Measurements from ENCODE around the gene ATP8A2. TPM values are rescaled to one million over a fixed set of nuclear protein-coding genes. Genes with fewer than 3 reads are reported as not detected.

Gene ATP8A2
- total and polyA plus RNA-seq, 9 of the 15 experiments (the other 6 are each of a cell fraction or from before 2014, with no cell fraction given), result under 0.01 to 0.33 (median 0.06) TPM; not detected in 4

- Histone ChIP-seq H2AFZ (ENCODE audit: low read depth, low read length) (no peak overlapping the region), H3K4me3 (no peak overlapping the region), H4K20me1 (replicated peaks; ENCODE audit: control insufficient read depth, insufficient read depth, low read length) (no peaks in the 10 kb centered on the region), H3K4me2 (ENCODE audit: insufficient read depth, low read length) (no peak overlapping the region), H3K27ac (ENCODE audit: extremely low read depth, low read depth, low read length) (no peak overlapping the region), H3K9me1 (ENCODE audit: control insufficient read depth, insufficient read depth, low read length) (no peaks in the 10 kb centered on the region), H3K9ac (ENCODE audit: insufficient read depth in 1 of 2, low read depth in 2 of 2, low read length in 2 of 2) (no peak overlapping the region), H3K36me3 (ENCODE audit: control insufficient read depth, insufficient read depth, low read length) (no peaks in the 10 kb centered on the region), H3K9me3 (replicated peaks; ENCODE audit: control insufficient read depth, insufficient read depth, low read depth, low read length) (no peaks in the 10 kb centered on the region), H3K4me1 (replicated peaks in 1 of 2; ENCODE audit: control insufficient read depth in 2 of 2, insufficient read depth in 2 of 2, low read length in 2 of 2) (no peaks in the 10 kb centered on the region), H3K79me2 (ENCODE audit: control insufficient read depth, insufficient read depth, low read length) (no peaks in the 10 kb centered on the region), H3K27me3 (ENCODE audit: control insufficient read depth in 2 of 2, insufficient read depth in 2 of 2, low read length in 2 of 2) (no peaks in the 10 kb centered on the region; a peak in 1 of 5 replicates)
- intact Hi-C loops (cut with micrococcal nuclease) (no loop called here), in situ Hi-C loops (cut with MboI) (no loop called here)
- ChIA-PET POLR2A (interaction anchor here (1.4 kb wide), 1 partner anchor 27 kb away, joined by 5 read pairs; no protein-coding TSS in a partner anchor), CTCF (ENCODE audit: low intra/inter-chr PET ratio) (no interaction called here)
- TF ChIP-seq FOXJ2 (tag; IDR thresholded peaks at IDR 0.05) (no peak), ZNF184 (CRISPR knock-in tag; IDR thresholded peaks at IDR 0.05) (no peak), ZNF589 (CRISPR knock-in tag; IDR thresholded peaks at IDR 0.05; ENCODE audit: low read depth) (no peak), SMAD4 (CRISPR knock-in tag; conservative IDR thresholded peaks at IDR 0.05) (no peak), FOSL1 (tag; conservative IDR thresholded peaks at IDR 0.05) (no peak), CXXC5 (CRISPR knock-in tag; IDR thresholded peaks at IDR 0.05) (no peak), CBX1 (IDR thresholded peaks at IDR 0.05; ENCODE audit: low read depth) (no peak)
- TF ChIP-seq, protein P1, sequence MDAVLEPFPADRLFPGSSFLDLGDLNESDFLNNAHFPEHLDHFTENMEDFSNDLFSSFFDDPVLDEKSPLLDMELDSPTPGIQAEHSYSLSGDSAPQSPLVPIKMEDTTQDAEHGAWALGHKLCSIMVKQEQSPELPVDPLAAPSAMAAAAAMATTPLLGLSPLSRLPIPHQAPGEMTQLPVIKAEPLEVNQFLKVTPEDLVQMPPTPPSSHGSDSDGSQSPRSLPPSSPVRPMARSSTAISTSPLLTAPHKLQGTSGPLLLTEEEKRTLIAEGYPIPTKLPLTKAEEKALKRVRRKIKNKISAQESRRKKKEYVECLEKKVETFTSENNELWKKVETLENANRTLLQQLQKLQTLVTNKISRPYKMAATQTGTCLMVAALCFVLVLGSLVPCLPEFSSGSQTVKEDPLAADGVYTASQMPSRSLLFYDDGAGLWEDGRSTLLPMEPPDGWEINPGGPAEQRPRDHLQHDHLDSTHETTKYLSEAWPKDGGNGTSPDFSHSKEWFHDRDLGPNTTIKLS (IDR thresholded peaks at IDR 0.05; ENCODE audit: borderline replicate concordance, low read depth), result no peak
- ATAC-seq, result no peak
- DNase-seq (ENCODE audit: extremely low read depth in 1 of 4, low spot score in 3 of 4), result no peak
- no peak for FAIRE-seq
- BruUV-seq (replicated peaks), result no TSS peak
- 1% methylated on average over 10 of the region's 10 CpGs for WGBS (ENCODE audit: insufficient coverage, low coverage, missing lambda C conversion rate)
Measured at GRCh38 chr13:25990801-25991200, 619.0 kb downstream of the ATP8A2 start.

All from K562 (cell line).